HepG2 (cell line): ENCODE measurements around the gene USP20. TPM values are rescaled to one million over a fixed set of nuclear protein-coding genes. Genes with fewer than 3 reads are reported as not detected.

ENCODE experiments used
- ATAC-seq: fragments of 200-7000 bp; cut with Tn5 transposase; 3 replicates; pipeline ENCODE4 v1.9.1; 2020; ENCODE audit warnings: mild to moderate bottlenecking, moderate library complexity
- BruUV-seq: library from RNA; stranded (reverse); fragments of 400-500 nt; replicated peaks from 2 replicates; lab custom pipeline; 2021; lab: Mats Ljungman, UMichigan
- CTCF ChIA-PET: fragments of 300-600 bp; formaldehyde crosslinking; extraction: SDS; loops from one replicate; lab custom pipeline; 2021; ENCODE audit warnings: low total read pairs, inconsistent platforms, low intra/inter-chr PET ratio; lab: Yijun Ruan, JAX
- POLR2A ChIA-PET: fragments of 350-600 bp; sonication (Branson Sonifier 250); formaldehyde crosslinking; loops from one replicate; lab custom pipeline; 2020; ENCODE audit warnings: antibody characterized with exemption, inconsistent platforms; lab: Yijun Ruan, JAX
- DNase-seq: peaks from one replicate; pipeline ENCODE4 v3.0.0-alpha.2; 2015; ENCODE audit warnings: low spot score
- FAIRE-seq: peaks from 3 replicates; lab custom pipeline; 2011; peaks lifted over from hg19 to GRCh38; lab: Jason Lieb, UNC
- H2AFZ ChIP-seq: one replicate; pipeline ENCODE4 v1.6.1; 2011; ENCODE audit warnings: low read length, inconsistent platforms
- H3K27ac ChIP-seq: fragments of 300-600 bp; 3 replicates; pipeline ENCODE4 v1.8.0; 2011; ENCODE audit warnings: mixed run types, mild to moderate bottlenecking, mixed read lengths, low read length, inconsistent platforms; ENCODE audit not compliant: insufficient read depth; ENCODE audit errors: extremely low read length
- H3K27me3 ChIP-seq, 2 experiments: fragments of 200-600 bp in 1 of 2; 2 replicates in 1 of 2; 3 replicates in 1 of 2; pipeline versions ENCODE4 v1.6.0 to v1.8.0; 2011; ENCODE audit warnings: low read length in 2 of 2, mild to moderate bottlenecking in 2 of 2, moderate library complexity in 2 of 2, inconsistent platforms in 1 of 2; ENCODE audit not compliant: insufficient read depth in 2 of 2, control insufficient read depth in 1 of 2
- H3K36me3 ChIP-seq, 2 experiments: fragments of 200-600 bp in 1 of 2; replicated peaks in 1 of 2; 2 replicates in 1 of 2; 3 replicates in 1 of 2; pipeline versions ENCODE4 v1.5.1 to v1.8.0; 2011; ENCODE audit warnings: low read length in 2 of 2, inconsistent platforms in 1 of 2; ENCODE audit not compliant: insufficient read depth in 2 of 2, control insufficient read depth in 1 of 2
- H3K4me1 ChIP-seq: 2 replicates; pipeline ENCODE4 v1.5.1; 2012; ENCODE audit warnings: low read length, inconsistent platforms; ENCODE audit not compliant: insufficient read depth
- H3K4me2 ChIP-seq: 2 replicates; pipeline ENCODE4 v1.6.0; 2011; ENCODE audit warnings: low read depth, low read length, inconsistent platforms
- H3K4me3 ChIP-seq, 3 experiments: fragments of 200-600 bp in 1 of 3; sonication (generic), shearing (Covaris generic) in 1 of 3; replicated peaks in 1 of 3; 2 replicates each; pipeline ENCODE4 v1.5.1; 2011 to 2016; ENCODE audit warnings: low read length in 3 of 3, inconsistent platforms in 2 of 3, low read depth in 2 of 3, mild to moderate bottlenecking in 2 of 3, control low read depth in 1 of 3, mixed read lengths in 1 of 3; ENCODE audit not compliant: insufficient read depth in 1 of 3
- H3K79me2 ChIP-seq: one replicate; pipeline ENCODE4 v1.6.1; 2011; ENCODE audit warnings: low read length, inconsistent platforms; ENCODE audit not compliant: insufficient read depth
- H3K9ac ChIP-seq: 2 replicates; pipeline ENCODE4 v1.6.0; 2011; ENCODE audit warnings: mild to moderate bottlenecking, low read depth, low read length, inconsistent platforms; ENCODE audit not compliant: insufficient read depth
- H3K9me3 ChIP-seq: 2 replicates; pipeline ENCODE4 v1.5.1; 2012; ENCODE audit warnings: mild to moderate bottlenecking, low read length
- H4K20me1 ChIP-seq: 2 replicates; pipeline ENCODE4 v1.6.0; 2011; ENCODE audit warnings: inconsistent platforms, mild to moderate bottlenecking, low read length, moderate library complexity; ENCODE audit not compliant: insufficient read depth
- AHR ChIP-seq: IDR thresholded peaks from 2 replicates; pipeline ENCODE4 v1.6.1; 2018; ENCODE audit warnings: missing genetic modification reagents, missing compliant biosample characterization
- ARNT ChIP-seq: fragments of 450-650 bp; IDR thresholded peaks from 2 replicates; pipeline ENCODE4 v1.6.1; 2017
- ASH2L ChIP-seq: fragments of 300-600, 200-600 bp; sonication (generic); IDR thresholded peaks from 2 replicates; pipeline ENCODE4 v1.7.0; 2017; ENCODE audit warnings: low read depth, mild to moderate bottlenecking, moderate library complexity, mixed read lengths, low read length; ENCODE audit not compliant: insufficient read length
- CBX2 ChIP-seq, 2 experiments: fragments of 200-600 bp in 1 of 2; sonication (generic); formaldehyde crosslinking in 1 of 2; IDR thresholded peaks; 2 replicates each; pipeline versions ENCODE4 v1.7.0 to v1.8.1; 2018 to 2022; ENCODE audit warnings: low read depth in 2 of 2, low read length in 1 of 2, mild to moderate bottlenecking in 1 of 2, missing genetic modification reagents in 1 of 2
- ELF4 ChIP-seq: sonication (generic); formaldehyde crosslinking; IDR thresholded peaks from 2 replicates; pipeline ENCODE4 v1.5.0; 2020; ENCODE audit warnings: missing genetic modification reagents, mild to moderate bottlenecking, moderate library complexity, borderline replicate concordance
- FOXA3 ChIP-seq: IDR thresholded peaks from 2 replicates; pipeline ENCODE4 v1.6.1; 2016; ENCODE audit warnings: missing genetic modification reagents, missing compliant biosample characterization
- HMG20A ChIP-seq: IDR thresholded peaks from 2 replicates; pipeline ENCODE4 v1.6.1; 2016; ENCODE audit warnings: borderline replicate concordance
- MEF2D ChIP-seq: sonication (generic); formaldehyde crosslinking; IDR thresholded peaks from 2 replicates; pipeline ENCODE4 v1.5.1; 2020; ENCODE audit warnings: mild to moderate bottlenecking, missing genetic modification reagents
- RARA ChIP-seq: IDR thresholded peaks from 2 replicates; pipeline ENCODE4 v1.6.1; 2016; ENCODE audit warnings: missing genetic modification reagents, missing compliant biosample characterization
- SP140L ChIP-seq: sonication (generic); formaldehyde crosslinking; IDR thresholded peaks from 2 replicates; pipeline ENCODE4 v1.4.0; 2020; ENCODE audit warnings: missing genetic modification reagents, borderline replicate concordance
- STAT5B ChIP-seq: sonication (generic); formaldehyde crosslinking; IDR thresholded peaks from 2 replicates; pipeline ENCODE4 v1.4.0; 2020; ENCODE audit warnings: missing genetic modification reagents
- ZNF430 ChIP-seq: sonication (generic); formaldehyde crosslinking; IDR thresholded peaks from 2 replicates; pipeline ENCODE4 v1.9.0; 2021; ENCODE audit warnings: mild to moderate bottlenecking, missing genetic modification reagents
- ZNF777 ChIP-seq: sonication (generic); formaldehyde crosslinking; IDR thresholded peaks from 2 replicates; pipeline ENCODE4 v1.4.0; 2020; ENCODE audit warnings: missing genetic modification reagents
- ZNF83 ChIP-seq: sonication (generic); formaldehyde crosslinking; IDR thresholded peaks from 2 replicates; pipeline ENCODE4 v1.4.0; 2020; ENCODE audit warnings: missing genetic modification reagents, mild to moderate bottlenecking, borderline replicate concordance
- WGBS: methylation state at CpG from one replicate; pipeline ENCODE4 v1.1.6; 2017; ENCODE audit warnings: low lambda C conversion rate; 5-methylcytosine and 5-hydroxymethylcytosine counted together
- in situ Hi-C: cut with HindIII; loops from 2 replicates; pipeline ENCODE4 v1.10.0; 2017; ENCODE audit warnings: low pct_unique_long_range_greater_than_20kb; ENCODE audit not compliant: extremely low pct_ligation_motif_present
- intact Hi-C: fragments of 100-400 bp; cut with micrococcal nuclease; formaldehyde crosslinking; loops from one replicate; pipeline ENCODE4 v1.10.0; 2022; ENCODE audit not compliant: unreplicated experiment
- polyA plus RNA-seq, 8 experiments: library from polyadenylated mRNA; depleted of rRNA in 3 of 8; stranded (reverse) in 7 of 8; unstranded in 1 of 8; fragments of >200 nt; fragmentation: Illumina TruSeq in 4 of 8; extraction: Trizol in 4 of 8; gene quantifications; 2 replicates each; pipeline versions ENCODE4 v1.2.1 to v1.2.3, GENCODE V29; 2011 to 2016; ENCODE audit warnings: low read depth in 4 of 8, missing spikeins in 1 of 8, mixed read lengths in 1 of 8; ENCODE audit not compliant: insufficient read depth in 1 of 8
- total RNA-seq, 5 experiments: library from RNA; depleted of rRNA; stranded (reverse); fragments of >200 nt; fragmentation: Illumina TruSeq; extraction: Trizol; gene quantifications; 2 replicates each; pipeline ENCODE4 v1.2.3, GENCODE V29; 2016; ENCODE audit warnings: low read depth in 1 of 5
- TF ChIP-seq, protein P1 (sequence below): sonication (generic); formaldehyde crosslinking; IDR thresholded peaks from 2 replicates; pipeline ENCODE4 v1.9.0; 2021; ENCODE audit warnings: missing genetic modification reagents, mild to moderate bottlenecking, borderline replicate concordance
- TF ChIP-seq, protein P2 (sequence below): sonication (generic); formaldehyde crosslinking; IDR thresholded peaks from 2 replicates; pipeline ENCODE4 v1.4.0; 2020; ENCODE audit warnings: missing genetic modification reagents
- TF ChIP-seq, protein P3 (sequence below): sonication (generic); formaldehyde crosslinking; IDR thresholded peaks from 2 replicates; pipeline ENCODE4 v1.5.1; 2020; ENCODE audit warnings: missing genetic modification reagents, mild to moderate bottlenecking, borderline replicate concordance
- TF ChIP-seq, protein P4 (sequence below): sonication (generic); formaldehyde crosslinking; conservative IDR thresholded peaks from 2 replicates; pipeline ENCODE4 v1.5.0; 2020; ENCODE audit warnings: missing genetic modification reagents

Gene USP20
- total and polyA plus RNA-seq, 2 of the 13 experiments (the other 11 are each of a cell fraction or from before 2014, with no cell fraction given) = 4.4 to 5.9 TPM

DNA sequence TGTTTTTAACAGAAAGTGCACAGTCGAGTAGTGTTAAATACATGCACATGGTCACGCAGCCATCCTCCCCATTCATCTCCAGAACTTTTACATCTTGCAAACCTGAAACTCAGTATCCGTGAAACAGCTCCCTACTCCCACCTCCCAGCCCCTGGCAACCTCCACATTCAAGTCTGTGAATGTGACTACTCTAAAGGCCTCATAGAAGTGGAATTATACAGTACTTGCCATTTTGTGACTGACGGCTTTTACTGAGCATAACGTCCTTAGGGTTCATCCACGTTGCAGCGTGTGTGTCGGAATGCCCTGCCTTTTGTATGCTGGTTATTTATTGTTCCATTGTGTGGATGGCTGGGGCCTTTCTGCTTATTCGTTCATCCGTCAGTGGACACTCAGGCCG, 35.8 kb downstream of the USP20 start (continued):
- TF ChIP-seq, protein P1, sequence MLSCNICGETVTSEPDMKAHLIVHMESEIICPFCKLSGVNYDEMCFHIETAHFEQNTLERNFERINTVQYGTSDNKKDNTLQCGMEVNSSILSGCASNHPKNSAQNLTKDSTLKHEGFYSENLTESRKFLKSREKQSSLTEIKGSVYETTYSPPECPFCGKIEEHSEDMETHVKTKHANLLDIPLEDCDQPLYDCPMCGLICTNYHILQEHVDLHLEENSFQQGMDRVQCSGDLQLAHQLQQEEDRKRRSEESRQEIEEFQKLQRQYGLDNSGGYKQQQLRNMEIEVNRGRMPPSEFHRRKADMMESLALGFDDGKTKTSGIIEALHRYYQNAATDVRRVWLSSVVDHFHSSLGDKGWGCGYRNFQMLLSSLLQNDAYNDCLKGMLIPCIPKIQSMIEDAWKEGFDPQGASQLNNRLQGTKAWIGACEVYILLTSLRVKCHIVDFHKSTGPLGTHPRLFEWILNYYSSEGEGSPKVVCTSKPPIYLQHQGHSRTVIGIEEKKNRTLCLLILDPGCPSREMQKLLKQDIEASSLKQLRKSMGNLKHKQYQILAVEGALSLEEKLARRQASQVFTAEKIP (CRISPR knock-in tag) = no peak
- TF ChIP-seq, protein P2, sequence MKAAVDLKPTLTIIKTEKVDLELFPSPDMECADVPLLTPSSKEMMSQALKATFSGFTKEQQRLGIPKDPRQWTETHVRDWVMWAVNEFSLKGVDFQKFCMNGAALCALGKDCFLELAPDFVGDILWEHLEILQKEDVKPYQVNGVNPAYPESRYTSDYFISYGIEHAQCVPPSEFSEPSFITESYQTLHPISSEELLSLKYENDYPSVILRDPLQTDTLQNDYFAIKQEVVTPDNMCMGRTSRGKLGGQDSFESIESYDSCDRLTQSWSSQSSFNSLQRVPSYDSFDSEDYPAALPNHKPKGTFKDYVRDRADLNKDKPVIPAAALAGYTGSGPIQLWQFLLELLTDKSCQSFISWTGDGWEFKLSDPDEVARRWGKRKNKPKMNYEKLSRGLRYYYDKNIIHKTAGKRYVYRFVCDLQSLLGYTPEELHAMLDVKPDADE (CRISPR knock-in tag) = no peak
- TF ChIP-seq ZNF83 (CRISPR knock-in tag) = no peak
- no peak for TF ChIP-seq HMG20A (CRISPR knock-in tag)
- no peak for TF ChIP-seq FOXA3 (CRISPR knock-in tag)
- TF ChIP-seq SP140L (CRISPR knock-in tag) = no peak

DNA sequence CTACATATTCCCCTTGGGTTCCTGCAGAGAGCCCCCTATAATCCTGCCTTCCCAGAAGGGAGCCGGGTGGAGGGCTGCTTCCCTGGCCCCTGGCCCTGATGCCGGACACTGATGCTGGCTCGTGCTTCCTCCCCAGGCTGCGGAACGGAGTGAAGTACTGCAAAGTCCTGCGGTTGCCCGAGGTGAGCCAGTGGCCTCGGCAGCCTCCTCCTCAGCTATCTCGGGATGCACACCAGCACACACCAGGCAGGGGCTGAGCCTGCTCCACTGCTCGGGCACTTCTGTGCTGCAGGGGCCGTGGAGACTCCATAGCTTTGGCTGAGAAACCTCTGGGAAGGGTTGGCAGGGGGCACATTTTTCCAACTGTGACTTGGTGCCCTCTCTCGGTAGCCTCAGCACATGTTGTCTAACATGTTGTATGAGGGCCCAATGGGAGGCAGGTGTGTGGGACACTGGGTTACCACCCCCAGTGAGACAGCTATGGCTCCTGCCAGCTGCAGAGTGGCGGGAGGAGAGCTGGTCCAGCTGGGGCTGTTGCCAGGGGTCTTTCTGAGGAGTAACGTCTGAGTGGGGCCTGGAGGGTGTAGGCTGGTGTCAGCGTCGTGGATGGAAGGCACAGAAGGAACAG, 38.4 kb downstream of the USP20 start:
- H3K4me2 ChIP-seq = no peak overlapping the region
- no peak for ATAC-seq
- DNase-seq = no peak
- H3K79me2 ChIP-seq = no peaks in the 10 kb centered on the region
- no peak overlapping the region for H3K27ac ChIP-seq
- H2AFZ ChIP-seq = no peak overlapping the region
- 0 out of 5 replicates have a peak, but pooled peaks cover 0 to 3% of the 10 kb centered on the region in 2 experiments for H3K36me3 ChIP-seq
- in situ Hi-C loops = no loop called here
- no peaks in the 10 kb centered on the region for H3K4me1 ChIP-seq
- no peak overlapping the region for H3K4me3 ChIP-seq
- no peaks in the 10 kb centered on the region for H4K20me1 ChIP-seq
- WGBS = 84% methylated on average over 11 of the region's 16 CpGs
- ChIA-PET CTCF (no interaction called here), POLR2A (no interaction called here)
- no TSS peak for BruUV-seq
- intact Hi-C loops = no loop called here
- H3K9ac ChIP-seq = no peak overlapping the region
- no peaks in the 10 kb centered on the region for H3K9me3 ChIP-seq
- FAIRE-seq = no peak
- H3K27me3 ChIP-seq = no peaks in the 10 kb centered on the region
- TF ChIP-seq, protein P3, sequence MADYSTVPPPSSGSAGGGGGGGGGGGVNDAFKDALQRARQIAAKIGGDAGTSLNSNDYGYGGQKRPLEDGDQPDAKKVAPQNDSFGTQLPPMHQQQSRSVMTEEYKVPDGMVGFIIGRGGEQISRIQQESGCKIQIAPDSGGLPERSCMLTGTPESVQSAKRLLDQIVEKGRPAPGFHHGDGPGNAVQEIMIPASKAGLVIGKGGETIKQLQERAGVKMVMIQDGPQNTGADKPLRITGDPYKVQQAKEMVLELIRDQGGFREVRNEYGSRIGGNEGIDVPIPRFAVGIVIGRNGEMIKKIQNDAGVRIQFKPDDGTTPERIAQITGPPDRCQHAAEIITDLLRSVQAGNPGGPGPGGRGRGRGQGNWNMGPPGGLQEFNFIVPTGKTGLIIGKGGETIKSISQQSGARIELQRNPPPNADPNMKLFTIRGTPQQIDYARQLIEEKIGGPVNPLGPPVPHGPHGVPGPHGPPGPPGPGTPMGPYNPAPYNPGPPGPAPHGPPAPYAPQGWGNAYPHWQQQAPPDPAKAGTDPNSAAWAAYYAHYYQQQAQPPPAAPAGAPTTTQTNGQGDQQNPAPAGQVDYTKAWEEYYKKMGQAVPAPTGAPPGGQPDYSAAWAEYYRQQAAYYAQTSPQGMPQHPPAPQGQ (CRISPR knock-in tag) = no peak
- no peak for TF ChIP-seq ELF4 (CRISPR knock-in tag)
- TF ChIP-seq, protein P4, sequence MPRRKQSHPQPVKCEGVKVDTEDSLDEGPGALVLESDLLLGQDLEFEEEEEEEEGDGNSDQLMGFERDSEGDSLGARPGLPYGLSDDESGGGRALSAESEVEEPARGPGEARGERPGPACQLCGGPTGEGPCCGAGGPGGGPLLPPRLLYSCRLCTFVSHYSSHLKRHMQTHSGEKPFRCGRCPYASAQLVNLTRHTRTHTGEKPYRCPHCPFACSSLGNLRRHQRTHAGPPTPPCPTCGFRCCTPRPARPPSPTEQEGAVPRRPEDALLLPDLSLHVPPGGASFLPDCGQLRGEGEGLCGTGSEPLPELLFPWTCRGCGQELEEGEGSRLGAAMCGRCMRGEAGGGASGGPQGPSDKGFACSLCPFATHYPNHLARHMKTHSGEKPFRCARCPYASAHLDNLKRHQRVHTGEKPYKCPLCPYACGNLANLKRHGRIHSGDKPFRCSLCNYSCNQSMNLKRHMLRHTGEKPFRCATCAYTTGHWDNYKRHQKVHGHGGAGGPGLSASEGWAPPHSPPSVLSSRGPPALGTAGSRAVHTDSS (CRISPR knock-in tag) = no peak
- no peak for TF ChIP-seq ARNT
- TF ChIP-seq CBX2 (IDR thresholded peaks at IDR 0.05; ENCODE audit: low read depth, low read length) = no peak
- TF ChIP-seq CBX2 (CRISPR knock-in tag; IDR thresholded peaks at IDR 0.05; ENCODE audit: low read depth) = no peak
- no peak for TF ChIP-seq MEF2D (CRISPR knock-in tag)
- TF ChIP-seq ASH2L = no peak
- TF ChIP-seq ZNF777 (CRISPR knock-in tag) = no peak
- no peak for TF ChIP-seq AHR (CRISPR knock-in tag)
- no peak for TF ChIP-seq RARA (CRISPR knock-in tag)
- no peak for TF ChIP-seq ZNF430 (CRISPR knock-in tag)
- TF ChIP-seq STAT5B = no peak
